Erythroblast (primary cell): Measurements from ENCODE around the gene FERMT3.
"Not testable (repeated sequence)": the region's sequence is repeated elsewhere in the genome, so short reads cannot be mapped to it uniquely, and the experiment has no call there.

Source experiments
- GATA1 ChIP-seq: IDR thresholded peaks from 2 replicates; pipeline ENCODE4 v1.6.1; 2011; ENCODE audit warnings: low read depth, mild to moderate bottlenecking, control low read depth, low read length, moderate library complexity
- POLR2A ChIP-seq: IDR thresholded peaks from 2 replicates; pipeline ENCODE4 v1.6.1; 2011; ENCODE audit warnings: mild to moderate bottlenecking, low read length

- TF ChIP-seq POLR2A, GATA1: not testable (repeated sequence)
Measured at GRCh38 chr11:64246621-64246870, 40.0 kb downstream of the FERMT3 start.
